ENCODE results near the gene ANGEL1.
A peak's percentile ranks its signal among the peaks of the same experiment; 100 is the strongest.

Gene ANGEL1

GRCh38 chr14:76812093-76812421 is 625 bp downstream of the ANGEL1 start:
- no peak for DNase-seq (ENCODE audit: insufficient read length)
- no peak for TF ChIP-seq TAF1 (IDR thresholded peaks at IDR 0.05; ENCODE audit: borderline replicate concordance, low read depth, low read length)
- no peak for TF ChIP-seq POLR2AphosphoS5 (IDR thresholded peaks at IDR 0.05; ENCODE audit: low read depth, low read length)
- TF ChIP-seq POLR2A (IDR thresholded peaks at IDR 0.05; ENCODE audit: low read depth, low read length), result no peak
- no peak for FAIRE-seq

GRCh38 chr14:76811561-76811960 is 1.1 kb downstream of the ANGEL1 start:
- DNase-seq (ENCODE audit: insufficient read length), result no peak
- FAIRE-seq, result no peak
- no peak for TF ChIP-seq POLR2AphosphoS5 (IDR thresholded peaks at IDR 0.05; ENCODE audit: low read depth, low read length)
- no peak for TF ChIP-seq TAF1 (IDR thresholded peaks at IDR 0.05; ENCODE audit: borderline replicate concordance, low read depth, low read length)
- no peak for TF ChIP-seq POLR2A (IDR thresholded peaks at IDR 0.05; ENCODE audit: low read depth, low read length)

DNA sequence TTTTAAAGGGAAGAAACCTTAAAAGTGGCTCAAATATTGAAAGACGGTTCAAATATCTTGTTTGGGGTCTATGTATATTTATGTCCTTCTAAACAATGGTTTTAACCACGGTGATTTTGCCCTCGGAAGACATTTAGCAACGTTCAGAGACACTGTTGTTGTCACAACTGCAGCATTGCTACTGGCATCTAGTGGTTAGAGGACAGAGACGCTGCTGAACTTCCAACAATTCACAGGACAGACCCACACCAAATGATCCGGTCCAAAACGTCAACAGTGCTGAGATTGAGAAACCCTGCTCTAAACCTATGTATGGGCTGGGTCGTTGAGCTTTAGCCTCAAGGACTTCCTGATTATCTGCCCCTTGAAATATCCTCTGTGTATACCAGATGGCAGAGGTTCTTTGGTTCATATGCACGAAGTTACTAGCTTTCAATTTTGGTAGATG is 1.7 kb downstream of the ANGEL1 start:
- FAIRE-seq, result peak; percentile 87
- no peak for TF ChIP-seq POLR2AphosphoS5 (IDR thresholded peaks at IDR 0.05; ENCODE audit: low read depth, low read length)
- 0 out of 2 replicates have a peak, but pooled peaks have one; percentile 17 for TF ChIP-seq POLR2A (IDR thresholded peaks at IDR 0.05; ENCODE audit: low read depth, low read length)
- TF ChIP-seq TAF1 (IDR thresholded peaks at IDR 0.05; ENCODE audit: borderline replicate concordance, low read depth, low read length), result no peak
- DNase-seq (ENCODE audit: insufficient read length), result no peak

GRCh38 chr14:76810525-76810924 is 2.2 kb downstream of the ANGEL1 start:
- TF ChIP-seq TAF1 (IDR thresholded peaks at IDR 0.05; ENCODE audit: borderline replicate concordance, low read depth, low read length) (no peak), POLR2A (IDR thresholded peaks at IDR 0.05; ENCODE audit: low read depth, low read length) (no peak), POLR2AphosphoS5 (IDR thresholded peaks at IDR 0.05; ENCODE audit: low read depth, low read length) (no peak)
- DNase-seq (ENCODE audit: insufficient read length) (no peak), FAIRE-seq (no peak)

GRCh38 chr14:76808990-76809389 is 3.7 kb downstream of the ANGEL1 start:
- no peak for TF ChIP-seq POLR2A (IDR thresholded peaks at IDR 0.05; ENCODE audit: low read depth, low read length)
- TF ChIP-seq POLR2AphosphoS5 (IDR thresholded peaks at IDR 0.05; ENCODE audit: low read depth, low read length), result no peak
- no peak for TF ChIP-seq TAF1 (IDR thresholded peaks at IDR 0.05; ENCODE audit: borderline replicate concordance, low read depth, low read length)
- no peak for DNase-seq (ENCODE audit: insufficient read length)
- no peak for FAIRE-seq

GRCh38 chr14:76808011-76808410 is 4.7 kb downstream of the ANGEL1 start:
- FAIRE-seq (no peak), DNase-seq (ENCODE audit: insufficient read length) (no peak)
- TF ChIP-seq POLR2AphosphoS5 (IDR thresholded peaks at IDR 0.05; ENCODE audit: low read depth, low read length) (no peak), POLR2A (IDR thresholded peaks at IDR 0.05; ENCODE audit: low read depth, low read length) (no peak), TAF1 (IDR thresholded peaks at IDR 0.05; ENCODE audit: borderline replicate concordance, low read depth, low read length) (no peak)

GRCh38 chr14:76806446-76806845 is 6.2 kb downstream of the ANGEL1 start:
- FAIRE-seq (no peak), DNase-seq (ENCODE audit: insufficient read length) (no peak)
- no peak for TF ChIP-seq TAF1 (IDR thresholded peaks at IDR 0.05; ENCODE audit: borderline replicate concordance, low read depth, low read length)
- no peak for TF ChIP-seq POLR2A (IDR thresholded peaks at IDR 0.05; ENCODE audit: low read depth, low read length)
- no peak for TF ChIP-seq POLR2AphosphoS5 (IDR thresholded peaks at IDR 0.05; ENCODE audit: low read depth, low read length)

GRCh38 chr14:76793956-76794355 is 18.7 kb downstream of the ANGEL1 start:
- DNase-seq (ENCODE audit: insufficient read length), result no peak
- FAIRE-seq, result no peak
- TF ChIP-seq POLR2A (IDR thresholded peaks at IDR 0.05; ENCODE audit: low read depth, low read length), result no peak
- TF ChIP-seq TAF1 (IDR thresholded peaks at IDR 0.05; ENCODE audit: borderline replicate concordance, low read depth, low read length), result no peak
- no peak for TF ChIP-seq POLR2AphosphoS5 (IDR thresholded peaks at IDR 0.05; ENCODE audit: low read depth, low read length)

GRCh38 chr14:76793324-76793723 is 19.4 kb downstream of the ANGEL1 start:
- FAIRE-seq (no peak), DNase-seq (ENCODE audit: insufficient read length) (no peak)
- no peak for TF ChIP-seq POLR2AphosphoS5 (IDR thresholded peaks at IDR 0.05; ENCODE audit: low read depth, low read length)
- TF ChIP-seq TAF1 (IDR thresholded peaks at IDR 0.05; ENCODE audit: borderline replicate concordance, low read depth, low read length), result no peak
- no peak for TF ChIP-seq POLR2A (IDR thresholded peaks at IDR 0.05; ENCODE audit: low read depth, low read length)

DNA sequence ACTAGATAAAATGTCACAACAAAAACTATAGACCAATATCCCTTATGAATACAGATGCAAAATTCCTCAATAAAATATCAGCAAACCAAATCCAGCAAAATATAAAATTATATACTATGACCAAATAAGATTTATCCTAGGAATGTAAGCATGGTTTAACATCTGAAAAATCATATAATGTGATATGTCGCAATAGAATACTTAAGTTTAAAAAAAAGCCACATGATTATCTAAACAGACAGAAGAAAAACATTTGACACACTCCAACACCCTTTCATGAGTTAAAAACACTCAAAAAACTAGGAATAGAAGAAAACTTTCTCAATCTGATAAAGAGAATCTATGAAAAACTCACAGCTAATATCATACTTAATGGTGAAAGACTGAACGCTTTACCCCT is 20.3 kb downstream of the ANGEL1 start:
- FAIRE-seq, result no peak
- TF ChIP-seq POLR2AphosphoS5 (IDR thresholded peaks at IDR 0.05; ENCODE audit: low read depth, low read length) (no peak), POLR2A (IDR thresholded peaks at IDR 0.05; ENCODE audit: low read depth, low read length) (no peak), TAF1 (IDR thresholded peaks at IDR 0.05; ENCODE audit: borderline replicate concordance, low read depth, low read length) (no peak)
- no peak for DNase-seq (ENCODE audit: insufficient read length)

DNA sequence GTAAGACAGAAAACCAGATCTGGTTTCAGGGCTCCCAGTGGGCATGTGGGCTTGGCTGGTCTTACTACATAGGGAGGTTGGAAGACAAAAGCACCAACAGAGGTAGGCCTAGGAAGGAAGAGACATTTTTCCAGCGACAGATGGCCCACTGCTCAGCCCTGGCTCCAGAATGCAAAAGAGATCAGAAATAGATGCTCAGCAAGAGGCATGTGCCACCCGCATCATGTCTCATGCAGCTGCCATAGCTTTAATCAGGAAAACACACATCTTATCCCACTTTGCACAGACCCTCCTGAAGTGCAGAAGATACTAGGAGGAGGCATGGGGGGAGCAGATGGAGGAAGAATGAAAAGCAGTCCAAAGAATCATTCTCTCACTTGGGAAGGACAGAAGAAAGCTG is 26.1 kb downstream of the ANGEL1 start:
- TF ChIP-seq POLR2A (IDR thresholded peaks at IDR 0.05; ENCODE audit: low read depth, low read length), result no peak
- no peak for TF ChIP-seq POLR2AphosphoS5 (IDR thresholded peaks at IDR 0.05; ENCODE audit: low read depth, low read length)
- TF ChIP-seq TAF1 (IDR thresholded peaks at IDR 0.05; ENCODE audit: borderline replicate concordance, low read depth, low read length), result no peak
- DNase-seq (ENCODE audit: insufficient read length) (no peak), FAIRE-seq (no peak)

DNA sequence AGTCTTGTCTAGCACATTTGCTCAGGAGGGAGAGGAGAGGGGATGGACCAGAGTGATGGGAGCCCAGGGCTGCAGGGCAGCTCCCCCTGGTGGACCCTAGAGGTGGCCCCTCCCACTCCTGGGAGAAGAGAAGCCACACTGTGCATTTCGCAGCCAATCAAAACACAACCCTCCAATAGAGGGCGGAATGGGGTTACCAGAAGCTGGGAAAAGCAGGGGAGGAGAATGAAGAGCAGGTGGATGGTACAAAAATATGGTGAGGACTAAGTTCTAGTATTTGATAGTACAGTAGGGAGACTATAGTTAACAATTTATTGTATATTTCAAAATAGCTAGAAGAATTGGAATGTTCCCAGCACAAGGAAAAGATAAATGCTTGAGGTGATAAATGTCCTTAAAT is 27.8 kb downstream of the ANGEL1 start:
- peak; percentile 82 for FAIRE-seq
- DNase-seq (ENCODE audit: insufficient read length), result peak; percentile 75
- no peak for TF ChIP-seq POLR2AphosphoS5 (IDR thresholded peaks at IDR 0.05; ENCODE audit: low read depth, low read length)
- TF ChIP-seq TAF1 (IDR thresholded peaks at IDR 0.05; ENCODE audit: borderline replicate concordance, low read depth, low read length), result no peak
- no peak for TF ChIP-seq POLR2A (IDR thresholded peaks at IDR 0.05; ENCODE audit: low read depth, low read length)
